Mesendoderm (in vitro differentiated cells): ENCODE measurements around the gene TBC1D16.

Source experiments
- DNase-seq: peaks from one replicate; pipeline ENCODE4 v3.0.0; 2013
- H2AK5ac ChIP-seq: 2 replicates; pipeline ENCODE4 v1.6.1; 2013; ENCODE audit warnings: low read length, inconsistent platforms
- H2BK120ac ChIP-seq: 2 replicates; pipeline ENCODE4 v1.6.1; 2013; ENCODE audit warnings: low read depth, mild to moderate bottlenecking, low read length, moderate library complexity, mixed read lengths
- H2BK15ac ChIP-seq: replicated peaks from 2 replicates; pipeline ENCODE4 v1.6.1; 2013; ENCODE audit warnings: low read depth, mild to moderate bottlenecking, moderate library complexity
- H2BK5ac ChIP-seq: 2 replicates; pipeline ENCODE4 v1.6.1; 2013; ENCODE audit warnings: low read length, inconsistent platforms
- H3K18ac ChIP-seq: 2 replicates; pipeline ENCODE4 v1.6.1; 2013; ENCODE audit warnings: mild to moderate bottlenecking, low read length, mixed read lengths
- H3K23ac ChIP-seq: one replicate; pipeline ENCODE4 v1.6.1; 2013; ENCODE audit warnings: low read length
- H3K27ac ChIP-seq: 2 replicates; pipeline ENCODE4 v1.5.1; 2013; ENCODE audit warnings: low read depth, mild to moderate bottlenecking, inconsistent platforms, low read length, moderate library complexity
- H3K27me3 ChIP-seq: 2 replicates; pipeline ENCODE4 v1.6.1; 2013; ENCODE audit warnings: low read length, control low read depth, mild to moderate bottlenecking, inconsistent platforms; ENCODE audit not compliant: insufficient read depth, poor library complexity
- H3K36me3 ChIP-seq: 2 replicates; pipeline ENCODE4 v1.6.1; 2013; ENCODE audit warnings: low read length, inconsistent platforms; ENCODE audit not compliant: control insufficient read depth, insufficient read depth
- H3K4ac ChIP-seq: one replicate; pipeline ENCODE4 v1.6.1; 2013; ENCODE audit warnings: low read depth, mild to moderate bottlenecking, low read length, moderate library complexity
- H3K4me1 ChIP-seq: 2 replicates; pipeline ENCODE4 v1.6.1; 2013; ENCODE audit warnings: low read depth, low read length, inconsistent platforms; ENCODE audit not compliant: control insufficient read depth
- H3K4me2 ChIP-seq: 2 replicates; pipeline ENCODE4 v1.6.1; 2013; ENCODE audit warnings: low read length
- H3K4me3 ChIP-seq: 2 replicates; pipeline ENCODE4 v1.5.1; 2013; ENCODE audit warnings: mild to moderate bottlenecking, low read length
- H3K56ac ChIP-seq: one replicate; pipeline ENCODE4 v1.6.1; 2013; ENCODE audit warnings: low read length
- H3K79me1 ChIP-seq: 2 replicates; pipeline ENCODE4 v1.6.1; 2013; ENCODE audit warnings: low read length, inconsistent platforms
- H3K79me2 ChIP-seq: 2 replicates; pipeline ENCODE4 v1.6.1; 2013; ENCODE audit warnings: mild to moderate bottlenecking, low read length; ENCODE audit not compliant: control insufficient read depth, insufficient read depth
- H3K9ac ChIP-seq: 2 replicates; pipeline ENCODE4 v1.6.1; 2013; ENCODE audit warnings: low read length, inconsistent platforms
- H4K5ac ChIP-seq: one replicate; pipeline ENCODE4 v1.6.1; 2013; ENCODE audit warnings: low read length
- H4K8ac ChIP-seq: one replicate; pipeline ENCODE4 v1.6.1; 2013; ENCODE audit warnings: low read depth, mild to moderate bottlenecking, control low read depth, low read length, moderate library complexity
- WGBS: extraction: QIAGEN DNeasy Blood & Tissue Kit; methylation state at CpG from one replicate; pipeline ENCODE4 v1.1.7; 2013; ENCODE audit warnings: low lambda C conversion rate, missing lambda C conversion rate; ENCODE audit not compliant: insufficient coverage; ENCODE audit errors: extremely low coverage; 5-methylcytosine and 5-hydroxymethylcytosine counted together

The TBC1D16 gene

GRCh38 chr17:80060644-80061043 lies 25.0 kb upstream of the TBC1D16 start:
- Histone ChIP-seq H2BK15ac (no peak overlapping the region), H2BK5ac (no peak overlapping the region), H3K4ac (no peak overlapping the region), H2AK5ac (no peak overlapping the region), H3K36me3 (no peaks in the 10 kb centered on the region), H3K4me3 (no peak overlapping the region), H3K79me1 (no peaks in the 10 kb centered on the region), H3K4me1 (peaks cover 2% of the 10 kb centered on the region), H3K27me3 (no peaks in the 10 kb centered on the region), H3K23ac (no peak overlapping the region), H3K4me2 (no peak overlapping the region), H2BK120ac (no peak overlapping the region), H4K8ac (no peak overlapping the region), H3K18ac (no peak overlapping the region), H3K56ac (no peak overlapping the region), H3K9ac (no peak overlapping the region), H4K5ac (no peak overlapping the region), H3K79me2 (no peaks in the 10 kb centered on the region), H3K27ac (no peak overlapping the region)
- no CpG with 5 or more reads among the region's 4 CpGs for WGBS
- no peak for DNase-seq

- Histone ChIP-seq H3K23ac (no peak overlapping the region), H3K27ac (no peak overlapping the region), H3K36me3 (no peaks in the 10 kb centered on the region)
These were observed 22.8 kb upstream of the TBC1D16 start for GRCh38 chr17:80058311-80058955.

GRCh38 chr17:80055597-80055996 lies 19.9 kb upstream of the TBC1D16 start:
- H4K5ac ChIP-seq = no peak overlapping the region
- no peak overlapping the region for H2AK5ac ChIP-seq
- no peak overlapping the region for H3K56ac ChIP-seq
- no peak overlapping the region for H3K4ac ChIP-seq
- no peak overlapping the region for H2BK120ac ChIP-seq
- no CpG with 5 or more reads among the region's 9 CpGs for WGBS
- H3K27me3 ChIP-seq = no peaks in the 10 kb centered on the region
- H4K8ac ChIP-seq = no peak overlapping the region
- H3K79me2 ChIP-seq = no peaks in the 10 kb centered on the region
- peak; percentile 42 for DNase-seq
- H3K4me2 ChIP-seq = no peak overlapping the region
- no peak overlapping the region for H3K23ac ChIP-seq
- no peak overlapping the region for H3K4me3 ChIP-seq
- no peaks in the 10 kb centered on the region for H3K4me1 ChIP-seq
- no peak overlapping the region for H3K18ac ChIP-seq
- H2BK5ac ChIP-seq = no peak overlapping the region
- H3K9ac ChIP-seq = no peak overlapping the region
- no peaks in the 10 kb centered on the region for H3K79me1 ChIP-seq
- H2BK15ac ChIP-seq = no peak overlapping the region
- no peak overlapping the region for H3K27ac ChIP-seq
- H3K36me3 ChIP-seq = no peaks in the 10 kb centered on the region

More at GRCh38 chr17:80058311-80058955, 22.8 kb upstream of the TBC1D16 start:
- Histone ChIP-seq H3K79me1 (no peaks in the 10 kb centered on the region), H4K5ac (no peak overlapping the region), H3K79me2 (no peaks in the 10 kb centered on the region), H2BK120ac (no peak overlapping the region), H3K18ac (no peak overlapping the region), H2AK5ac (no peak overlapping the region), H4K8ac (no peak overlapping the region), H3K4me1 (no peaks in the 10 kb centered on the region), H3K4me3 (no peak overlapping the region), H2BK5ac (no peak overlapping the region), H3K9ac (no peak overlapping the region), H3K4ac (no peak overlapping the region), H2BK15ac (no peak overlapping the region), H3K56ac (no peak overlapping the region), H3K4me2 (no peak overlapping the region), H3K27me3 (no peaks in the 10 kb centered on the region)
- WGBS = no CpG with 5 or more reads among the region's 28 CpGs
- no peak for DNase-seq

- no peak overlapping the region for H3K23ac ChIP-seq
- no peak for DNase-seq
- no peaks in the 10 kb centered on the region for H3K27me3 ChIP-seq
- H3K9ac ChIP-seq = no peak overlapping the region
- no peak overlapping the region for H2AK5ac ChIP-seq
- H2BK5ac ChIP-seq = no peak overlapping the region
- H3K56ac ChIP-seq = no peak overlapping the region
- H3K4me1 ChIP-seq = no peaks in the 10 kb centered on the region
- H4K5ac ChIP-seq = no peak overlapping the region
- no peak overlapping the region for H2BK15ac ChIP-seq
- H3K4ac ChIP-seq = no peak overlapping the region
- H3K27ac ChIP-seq = no peak overlapping the region
- WGBS = no CpG with 5 or more reads among the region's 10 CpGs
- no peak overlapping the region for H3K4me3 ChIP-seq
- H4K8ac ChIP-seq = no peak overlapping the region
- H3K18ac ChIP-seq = no peak overlapping the region
- H2BK120ac ChIP-seq = no peak overlapping the region
- no peaks in the 10 kb centered on the region for H3K36me3 ChIP-seq
- H3K4me2 ChIP-seq = no peak overlapping the region
- no peaks in the 10 kb centered on the region for H3K79me1 ChIP-seq
- no peaks in the 10 kb centered on the region for H3K79me2 ChIP-seq
These were observed 17.4 kb upstream of the TBC1D16 start for GRCh38 chr17:80053102-80053501.

GRCh38 chr17:80051681-80052080 lies 16.0 kb upstream of the TBC1D16 start:
- no peak overlapping the region for H3K4ac ChIP-seq
- no peak for DNase-seq

GRCh38 chr17:80050706-80051105 lies 15.0 kb upstream of the TBC1D16 start:
- H4K5ac ChIP-seq = no peak overlapping the region

More at GRCh38 chr17:80051681-80052080, 16.0 kb upstream of the TBC1D16 start:
- no peak overlapping the region for H2BK15ac ChIP-seq
- H3K4me1 ChIP-seq = no peaks in the 10 kb centered on the region
- H4K5ac ChIP-seq = no peak overlapping the region
- H3K23ac ChIP-seq = no peak overlapping the region
- no peak overlapping the region for H3K4me2 ChIP-seq
- no peak overlapping the region for H3K9ac ChIP-seq
- no CpG with 5 or more reads among the region's 11 CpGs for WGBS
- H3K79me1 ChIP-seq = no peaks in the 10 kb centered on the region
- H3K79me2 ChIP-seq = no peaks in the 10 kb centered on the region
- H3K36me3 ChIP-seq = no peaks in the 10 kb centered on the region
- no peak overlapping the region for H3K18ac ChIP-seq
- no peak overlapping the region for H4K8ac ChIP-seq
- no peak overlapping the region for H2BK5ac ChIP-seq
- no peak overlapping the region for H3K4me3 ChIP-seq
- no peak overlapping the region for H3K56ac ChIP-seq
- H2BK120ac ChIP-seq = no peak overlapping the region
- no peak overlapping the region for H3K27ac ChIP-seq
- no peak overlapping the region for H2AK5ac ChIP-seq
- no peaks in the 10 kb centered on the region for H3K27me3 ChIP-seq

More at GRCh38 chr17:80050706-80051105, 15.0 kb upstream of the TBC1D16 start:
- Histone ChIP-seq H3K27me3 (no peaks in the 10 kb centered on the region), H3K4me1 (no peaks in the 10 kb centered on the region), H3K4me3 (no peak overlapping the region), H2BK5ac (no peak overlapping the region), H3K23ac (no peak overlapping the region), H3K79me1 (no peaks in the 10 kb centered on the region), H2AK5ac (no peak overlapping the region), H3K27ac (no peak overlapping the region), H3K9ac (no peak overlapping the region), H3K18ac (no peak overlapping the region), H2BK15ac (no peak overlapping the region), H3K4me2 (no peak overlapping the region), H3K79me2 (no peaks in the 10 kb centered on the region), H3K56ac (no peak overlapping the region), H4K8ac (no peak overlapping the region), H2BK120ac (no peak overlapping the region), H3K4ac (no peak overlapping the region), H3K36me3 (no peaks in the 10 kb centered on the region)
- no CpG with 5 or more reads among the region's 16 CpGs for whole genome bisulfite sequencing
- no peak for DNase-seq
